HL-60 (cell line): ENCODE data around the gene EFNA5.

Experiments
- DNase-seq, 2 experiments: peaks; one replicate each; pipeline ENCODE4 v3.0.0-alpha.2; 2010 to 2020; ENCODE audit warnings: low read depth in 1 of 2, low spot score in 1 of 2
- H3K27ac ChIP-seq: fragments of 250-450 bp; sonication (Bioruptor Pico); replicated peaks from 2 replicates; pipeline ENCODE4 v1.5.1; 2020; ENCODE audit warnings: mild to moderate bottlenecking, moderate library complexity
- H3K27me3 ChIP-seq: fragments of 250-450 bp; sonication (Bioruptor Pico); 2 replicates; pipeline ENCODE4 v1.5.1; 2021; ENCODE audit warnings: mild to moderate bottlenecking, moderate library complexity; ENCODE audit not compliant: insufficient read depth, poor library complexity, severe bottlenecking
- H3K4me3 ChIP-seq: replicated peaks from 2 replicates; pipeline ENCODE4 v1.5.1; 2011; ENCODE audit warnings: mild to moderate bottlenecking, control low read depth, low read length; ENCODE audit not compliant: insufficient read depth
- CTCF ChIP-seq: IDR thresholded peaks from one replicate; pipeline ENCODE4 v1.5.1; 2011; ENCODE audit warnings: low read length, control low read depth, inconsistent platforms; ENCODE audit not compliant: insufficient read depth
- GABPA ChIP-seq: IDR thresholded peaks from 2 replicates; pipeline ENCODE4 v1.6.1; 2012; ENCODE audit warnings: low read depth
- POLR2AphosphoS5 ChIP-seq: IDR thresholded peaks from 2 replicates; pipeline ENCODE4 v1.6.1; 2012; ENCODE audit warnings: low read depth
- REST ChIP-seq: IDR thresholded peaks from 2 replicates; pipeline ENCODE4 v1.6.1; 2012; ENCODE audit warnings: low read depth; ENCODE audit not compliant: insufficient replicate concordance
- SPI1 ChIP-seq: IDR thresholded peaks from 2 replicates; pipeline ENCODE4 v1.6.1; 2012; ENCODE audit warnings: low read depth, mild to moderate bottlenecking, borderline replicate concordance

The EFNA5 gene

GRCh38 chr5:107698286-107698685, 27.5 kb upstream of the EFNA5 start:
- Histone ChIP-seq H3K4me3 (no peak overlapping the region), H3K27me3 (no peaks in the 10 kb centered on the region), H3K27ac (no peak overlapping the region)
- no peak for DNase-seq
- no peak for TF ChIP-seq GABPA
- TF ChIP-seq CTCF = no peak
- TF ChIP-seq POLR2AphosphoS5 = no peak
- TF ChIP-seq REST = no peak
- TF ChIP-seq SPI1 = no peak

DNA sequence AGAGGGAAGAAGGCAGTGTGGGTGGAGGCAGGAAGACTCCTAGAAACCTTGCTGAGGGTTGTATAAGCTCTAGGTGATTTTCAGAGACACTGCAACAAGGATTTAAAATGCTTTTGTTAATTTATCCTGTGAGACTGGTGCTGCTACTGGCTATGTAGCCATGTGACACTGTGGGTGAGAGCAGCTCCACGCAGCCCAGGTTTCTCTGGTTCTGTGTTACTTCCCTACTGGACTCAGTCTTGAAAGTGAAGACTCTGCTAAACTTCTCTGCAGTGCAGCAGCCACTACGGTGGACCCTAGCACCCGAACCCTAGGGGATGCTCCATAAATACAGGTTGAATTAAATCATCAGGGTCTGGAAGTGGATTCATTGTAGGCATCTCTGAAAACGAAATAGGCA, 25.8 kb upstream of the EFNA5 start:
- TF ChIP-seq CTCF = no peak
- TF ChIP-seq SPI1 = no peak
- TF ChIP-seq REST = no peak
- TF ChIP-seq POLR2AphosphoS5 = no peak
- no peak for TF ChIP-seq GABPA
- Histone ChIP-seq H3K27me3 (no peaks in the 10 kb centered on the region), H3K27ac (no peak overlapping the region)

DNA sequence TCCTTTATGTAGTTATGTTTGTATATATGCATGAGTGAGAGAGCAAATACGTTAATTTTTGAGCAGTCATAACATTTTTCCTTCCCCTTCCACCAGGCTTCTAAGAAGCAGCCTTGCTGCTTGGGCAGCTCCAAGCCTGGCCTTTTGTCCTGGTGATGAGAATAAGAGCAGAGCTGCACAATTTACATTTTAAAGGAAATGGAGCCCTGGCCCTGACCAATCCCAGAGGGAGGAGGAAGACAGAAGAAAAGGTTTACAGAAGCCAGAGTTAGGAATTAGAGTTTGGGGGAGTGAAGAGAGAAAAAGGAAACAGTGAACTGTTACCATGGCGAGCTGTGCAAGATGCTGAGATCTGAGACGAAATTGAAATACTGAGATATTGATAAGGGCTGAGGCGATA, 25.3 kb upstream of the EFNA5 start:
- Histone ChIP-seq H3K27ac (no peak overlapping the region), H3K4me3 (no peak overlapping the region), H3K27me3 (no peaks in the 10 kb centered on the region)
- DNase-seq = no peak
- TF ChIP-seq REST = no peak
- TF ChIP-seq POLR2AphosphoS5 = no peak
- no peak for TF ChIP-seq SPI1
- TF ChIP-seq GABPA = no peak
- no peak for TF ChIP-seq CTCF

More for the DNA sequence above, 25.8 kb upstream of the EFNA5 start:
- no peak for DNase-seq
- no peak overlapping the region for H3K4me3 ChIP-seq
